DMS79 (cell line): ENCODE measurements around the gene TPST1.
"Not testable (repeated sequence)": the region's sequence is repeated elsewhere in the genome, so short reads cannot be mapped to it uniquely, and the experiment has no call there.

ENCODE experiments used
- DNase-seq: peaks from one replicate; lab custom pipeline; 2025; lab: John Stamatoyannopoulos, UW

The TPST1 gene

GRCh38 chr7:66333443-66333842 lies 128.3 kb downstream of the TPST1 start:
- no peak for DNase-seq

- DNase-seq: no peak
Measured at GRCh38 chr7:66335318-66335717, 130.2 kb downstream of the TPST1 start.

GRCh38 chr7:66336760-66337159 lies 131.6 kb downstream of the TPST1 start:
- DNase-seq: no peak

DNA sequence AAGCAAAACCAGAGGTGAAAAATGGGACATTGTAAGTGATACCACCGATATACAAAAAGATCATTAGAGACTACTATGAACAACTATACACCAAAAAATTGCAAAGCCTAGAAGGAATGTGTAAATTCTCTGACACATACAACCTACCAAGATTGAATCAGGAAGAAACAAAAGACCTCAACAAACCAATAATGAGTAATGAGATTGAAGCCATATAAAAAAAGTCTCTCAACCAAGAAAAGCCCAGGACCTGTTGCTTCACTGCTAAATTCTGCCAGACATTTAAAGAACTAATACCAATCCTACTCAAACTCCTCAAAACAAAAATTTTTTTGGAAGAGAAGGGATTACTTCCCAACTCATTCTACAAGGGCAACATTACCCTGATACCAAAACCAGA lies 134.0 kb downstream of the TPST1 start:
- no peak for DNase-seq

- DNase-seq: no peak
Measured at GRCh38 chr7:66344166-66344565, 139.0 kb downstream of the TPST1 start.

DNA sequence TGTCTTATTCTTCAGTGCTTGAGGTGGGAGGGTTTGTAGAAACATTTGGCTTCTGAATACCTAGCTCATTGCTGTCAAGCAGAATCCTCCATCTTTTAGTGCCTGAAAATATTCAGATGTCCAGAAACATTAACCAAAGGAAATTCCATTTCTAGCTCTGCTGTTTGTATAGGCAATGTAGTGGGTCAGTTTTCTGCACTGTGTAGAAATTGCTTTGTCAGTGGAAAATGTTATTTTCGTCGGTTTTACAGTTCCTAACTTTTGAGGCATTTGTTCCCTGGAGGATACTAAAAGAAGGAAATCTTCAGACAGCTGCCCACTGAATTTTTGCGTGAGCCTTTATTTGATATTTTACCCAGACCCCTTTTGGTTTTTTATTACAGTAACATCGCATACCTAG lies 143.4 kb downstream of the TPST1 start:
- no peak for DNase-seq

GRCh38 chr7:66348959-66349358 lies 143.8 kb downstream of the TPST1 start:
- DNase-seq: no peak

DNA sequence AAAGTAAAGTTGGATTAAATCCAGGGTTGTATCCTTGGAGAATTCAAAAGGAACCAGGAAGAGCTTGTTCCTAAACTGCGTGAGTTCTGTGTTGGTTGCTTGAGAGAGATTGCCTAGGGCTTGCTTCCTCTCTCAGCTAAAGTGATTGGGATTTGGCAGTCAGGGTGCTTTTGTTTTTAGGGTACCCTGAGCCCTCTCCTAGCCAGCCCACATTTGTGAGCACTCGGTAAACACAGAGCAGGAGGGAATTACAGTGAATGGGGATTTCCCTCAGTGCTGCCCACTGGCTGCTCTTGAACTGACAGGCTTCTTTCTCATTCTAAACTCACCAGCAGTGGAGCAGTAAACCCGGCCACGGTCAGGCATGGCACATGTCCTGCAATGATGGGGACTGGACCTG lies 146.9 kb downstream of the TPST1 start:
- no peak for DNase-seq

- no peak for DNase-seq
Measured at GRCh38 chr7:66353547-66353946, 148.4 kb downstream of the TPST1 start.

DNA sequence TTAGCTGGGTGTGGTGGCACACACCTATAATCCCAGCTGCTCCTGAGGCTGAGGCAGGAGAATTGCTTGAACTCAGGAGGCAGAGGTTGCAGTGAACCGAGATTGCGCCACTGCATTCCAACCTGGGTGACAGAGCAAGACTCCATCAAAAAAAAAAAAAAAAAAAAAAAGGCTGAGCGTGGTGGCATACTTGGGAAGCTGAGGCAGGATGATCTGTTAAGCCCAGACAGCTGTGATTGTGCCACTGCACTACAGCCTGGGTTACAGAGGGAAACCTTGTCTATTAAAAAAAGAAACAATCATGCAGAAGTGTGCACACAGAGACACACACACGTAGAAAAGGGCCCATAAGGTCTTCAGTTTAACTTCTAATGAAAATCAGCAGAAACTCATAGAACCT lies 150.6 kb downstream of the TPST1 start:
- DNase-seq: no peak

GRCh38 chr7:66356277-66356721 lies 151.2 kb downstream of the TPST1 start:
- no peak for DNase-seq

DNA sequence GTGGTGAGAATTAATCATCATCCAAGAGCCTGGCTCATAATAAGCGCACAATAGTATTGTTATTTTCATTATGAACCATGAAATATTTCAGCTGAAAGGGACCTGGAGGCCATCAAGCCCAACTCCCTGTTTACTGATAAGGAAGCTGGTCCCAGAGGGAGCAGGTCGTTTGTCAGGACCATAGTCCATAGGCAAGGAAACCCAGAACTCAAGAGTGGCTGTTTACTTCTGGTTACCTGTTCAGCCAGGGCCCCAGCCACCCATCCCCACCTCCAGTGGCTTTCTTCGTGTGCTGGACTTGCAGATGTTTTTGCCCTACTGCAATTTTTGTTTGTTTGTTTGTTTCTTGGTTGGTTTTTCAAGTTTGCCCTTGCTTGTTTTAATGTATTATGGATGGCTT lies 152.0 kb downstream of the TPST1 start:
- DNase-seq: no peak

DNA sequence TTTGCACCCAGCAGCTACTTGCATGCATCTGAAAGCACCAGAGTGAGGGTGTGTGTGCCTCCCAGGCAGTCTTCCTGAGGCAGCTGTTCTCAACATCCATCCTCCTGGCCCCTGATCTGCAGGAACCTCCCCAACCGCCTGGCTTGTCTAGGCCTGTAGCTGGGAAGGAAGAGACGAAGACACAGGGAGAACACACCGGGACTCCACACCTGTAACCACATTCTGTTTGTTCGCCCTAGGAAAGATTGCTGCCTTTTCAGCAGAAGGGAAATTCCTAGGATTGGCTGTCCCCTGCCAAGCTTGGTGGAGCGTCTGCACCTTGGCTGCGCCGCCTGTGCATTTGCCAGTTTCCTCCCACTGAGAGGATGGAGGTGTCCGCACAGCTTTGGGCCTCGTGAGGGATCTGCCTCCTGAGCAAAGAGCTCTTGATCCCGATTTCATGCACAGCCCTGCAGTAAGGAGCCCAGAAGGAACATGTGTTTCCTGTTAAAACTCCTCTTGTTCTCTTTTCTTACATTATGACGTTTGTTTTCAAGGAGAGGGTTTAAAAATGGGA lies 154.6 kb downstream of the TPST1 start:
- DNase-seq: no peak

DNA sequence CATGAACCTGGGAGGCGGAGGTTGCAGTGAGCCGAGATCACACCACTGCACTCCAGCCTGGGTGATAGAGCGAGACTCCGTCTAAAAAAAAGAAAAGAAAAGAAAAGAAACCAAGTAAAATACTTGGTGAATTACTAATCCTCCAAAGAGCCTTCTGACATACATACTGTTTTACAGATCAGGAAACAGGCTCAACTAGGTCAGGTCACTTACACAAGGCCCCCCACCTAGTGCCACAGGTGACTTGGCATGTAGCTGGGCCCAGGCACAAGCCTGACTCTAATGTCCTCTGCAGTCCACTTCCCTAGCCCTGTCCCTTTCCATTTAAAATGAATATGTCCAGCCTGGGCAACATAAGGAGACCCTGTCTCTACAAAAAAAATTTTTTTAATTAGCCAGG lies 157.0 kb downstream of the TPST1 start:
- DNase-seq: no peak

DNA sequence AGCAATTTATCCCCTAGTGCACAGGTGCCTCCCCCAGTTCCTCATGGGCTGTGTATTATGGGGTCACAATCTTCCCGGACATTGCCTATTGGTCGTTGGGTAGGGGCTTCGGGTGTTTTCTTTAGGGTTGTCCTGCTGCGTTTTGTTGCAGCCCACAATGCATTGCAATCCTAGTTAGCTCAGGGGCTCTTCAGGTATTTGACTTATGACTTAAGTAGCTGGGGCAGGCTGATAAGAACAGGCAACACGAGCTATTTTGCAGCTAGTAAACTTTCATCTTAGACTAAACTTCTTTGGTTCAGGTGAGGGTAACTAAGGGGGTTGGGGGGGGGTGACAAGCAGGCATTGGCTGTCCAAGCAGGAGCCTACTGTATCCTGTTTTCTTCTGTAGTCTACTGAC lies 158.5 kb downstream of the TPST1 start:
- DNase-seq: no peak

- DNase-seq: not testable (repeated sequence)
Measured at GRCh38 chr7:66365031-66365430, 159.9 kb downstream of the TPST1 start.

DNA sequence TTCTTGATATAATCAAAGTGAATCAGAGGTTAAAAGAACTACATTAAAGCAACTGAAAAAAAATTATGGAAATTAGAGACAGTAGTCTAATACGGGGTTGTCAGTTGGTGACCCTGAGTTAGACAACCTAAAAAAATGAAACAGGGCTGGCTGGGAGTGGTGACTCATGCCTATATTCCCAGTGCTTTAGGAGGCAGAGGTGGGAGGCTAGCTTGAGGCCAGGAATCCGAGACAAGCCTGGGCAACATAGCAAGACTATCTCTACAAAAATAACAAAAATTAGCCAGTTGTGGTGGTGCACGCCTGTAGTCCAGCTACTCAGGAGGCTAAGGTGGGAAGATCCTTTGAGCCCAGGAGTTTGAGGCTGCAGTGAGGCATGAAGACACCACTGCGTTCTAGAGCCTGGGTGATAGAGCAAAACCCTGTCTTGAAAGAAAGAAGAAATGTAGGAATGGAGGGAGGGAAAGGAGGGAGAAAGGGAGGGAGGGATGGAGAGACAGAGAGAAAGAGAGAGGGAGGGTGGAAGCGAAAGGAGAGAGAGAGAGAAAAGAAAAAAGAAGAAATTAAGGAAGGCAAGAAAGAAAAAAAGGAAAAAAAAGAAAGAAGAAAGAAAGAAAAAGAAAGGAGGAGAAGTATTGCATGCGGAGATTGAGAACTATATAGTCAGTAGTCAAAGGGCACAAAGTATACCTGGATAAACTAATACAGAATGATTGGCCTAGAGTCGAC lies 166.1 kb downstream of the TPST1 start:
- no peak for DNase-seq

- not testable (repeated sequence) for DNase-seq
Measured at GRCh38 chr7:66374141-66374840, 169.2 kb downstream of the TPST1 start.

DNA sequence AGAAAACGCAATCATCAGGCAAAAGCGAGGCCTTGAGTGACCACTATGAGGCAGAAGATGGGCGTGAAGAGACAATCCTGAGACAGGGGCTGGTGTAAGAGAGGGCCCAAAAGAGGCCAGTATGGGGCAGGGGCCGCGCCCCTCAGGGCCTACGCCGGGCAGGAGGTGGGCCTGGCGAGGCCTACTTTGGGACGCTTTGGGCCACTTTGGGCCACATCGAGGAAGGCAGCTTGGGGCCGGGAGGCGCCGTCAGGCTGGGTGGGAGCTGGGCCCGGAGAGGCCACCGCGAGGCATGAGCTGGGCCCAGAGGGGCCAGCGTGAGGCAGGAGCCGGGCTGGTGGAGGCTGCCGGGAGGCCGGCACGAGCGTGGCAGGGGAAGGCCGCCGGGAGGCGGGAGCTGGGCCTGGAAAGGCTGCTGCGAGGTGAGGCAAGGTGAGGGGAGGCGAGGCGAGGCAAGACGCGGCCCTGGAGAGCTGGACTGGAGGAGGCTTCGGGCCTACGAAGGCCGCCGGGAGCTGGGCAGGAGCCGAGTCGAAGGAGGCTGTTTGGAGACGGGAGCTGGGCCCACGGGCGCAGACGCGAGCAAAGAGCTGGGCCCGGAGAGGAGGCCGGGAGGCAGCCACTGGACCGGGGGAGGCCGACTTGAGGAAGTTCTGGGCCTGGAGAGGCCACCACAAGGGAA lies 171.3 kb downstream of the TPST1 start:
- no peak for DNase-seq

GRCh38 chr7:66377045-66377444 lies 171.9 kb downstream of the TPST1 start:
- DNase-seq: no peak

- no peak for DNase-seq
Measured at GRCh38 chr7:66377714-66378113, 172.6 kb downstream of the TPST1 start.

- no peak for DNase-seq
Measured at GRCh38 chr7:66379542-66380160, 174.5 kb downstream of the TPST1 start.
